GM12878 (cell line): ENCODE results near the gene ATG9B. TPM values are rescaled to one million over a fixed set of nuclear protein-coding genes. Genes with fewer than 3 reads are reported as not detected.

Experiments used
- ATAC-seq: fragments of 200-7000 bp; cut with Tn5 transposase; 3 replicates; pipeline ENCODE4 v1.9.1; 2020; ENCODE audit warnings: mild to moderate bottlenecking, moderate library complexity
- BruUV-seq: library from RNA; stranded (reverse); fragments of 400-500 nt; replicated peaks from 2 replicates; lab custom pipeline; 2021; lab: Mats Ljungman, UMichigan
- CTCF ChIA-PET: fragments of 300-600 bp; sonication (Branson Sonifier 250); formaldehyde crosslinking; extraction: SDS; loops from one replicate; lab custom pipeline; 2021; ENCODE audit warnings: inconsistent platforms; lab: Yijun Ruan, JAX
- POLR2A ChIA-PET: fragments of 350-600 bp; formaldehyde crosslinking; extraction: SDS; loops from one replicate; lab custom pipeline; 2021; ENCODE audit warnings: inconsistent platforms; lab: Charles Lee
- RAD21 ChIA-PET: fragments of 300-600 bp; sonication (Branson Sonifier 250); formaldehyde crosslinking; loops from one replicate; lab custom pipeline; 2023; ENCODE audit warnings: antibody characterized with exemption; ENCODE audit not compliant: unreplicated experiment; lab: Charles Lee
- SMC1A ChIA-PET: fragments of 300-600 bp; sonication (Branson Sonifier 250); formaldehyde crosslinking; loops from one replicate; lab custom pipeline; 2023; ENCODE audit not compliant: unreplicated experiment, uncharacterized antibody; lab: Charles Lee
- DNase-seq: peaks from one replicate; pipeline ENCODE4 v3.0.0-alpha.2; 2011; ENCODE audit warnings: low read depth, low spot score
- FAIRE-seq: peaks from 3 replicates; lab custom pipeline; 2011; peaks lifted over from hg19 to GRCh38; lab: Jason Lieb, UNC
- H2AFZ ChIP-seq: 2 replicates; pipeline ENCODE4 v1.6.0; 2011; ENCODE audit warnings: low read depth, low read length, control low read depth; ENCODE audit not compliant: control insufficient read depth
- H3K27ac ChIP-seq: 2 replicates; pipeline ENCODE4 v1.5.1; 2011; ENCODE audit warnings: control low read depth; ENCODE audit not compliant: control insufficient read depth, insufficient read depth
- H3K27me3 ChIP-seq, 2 experiments: replicated peaks in 1 of 2; 2 replicates each; pipeline versions ENCODE4 v1.6.0 to v1.6.1; 2011; ENCODE audit warnings: low read length in 1 of 2; ENCODE audit not compliant: control insufficient read depth in 2 of 2, insufficient read depth in 2 of 2
- H3K36me3 ChIP-seq, 2 experiments: 2 replicates each; pipeline ENCODE4 v1.5.1; 2011; ENCODE audit warnings: low read length in 1 of 2; ENCODE audit not compliant: control insufficient read depth in 2 of 2, insufficient read depth in 2 of 2
- H3K4me1 ChIP-seq: 2 replicates; pipeline ENCODE4 v1.6.1; 2011; ENCODE audit warnings: mild to moderate bottlenecking, low read length, moderate library complexity, mixed read lengths; ENCODE audit not compliant: control insufficient read depth, insufficient read depth
- H3K4me2 ChIP-seq: 2 replicates; pipeline ENCODE4 v1.6.0; 2011; ENCODE audit warnings: control low read depth; ENCODE audit not compliant: control insufficient read depth, insufficient read depth
- H3K4me3 ChIP-seq: fragments of 200-600 bp; sonication (generic); 2 replicates; pipeline ENCODE4 v1.5.1; 2016
- H3K79me2 ChIP-seq: 2 replicates; pipeline ENCODE4 v1.6.0; 2011; ENCODE audit warnings: low read length; ENCODE audit not compliant: control insufficient read depth, insufficient read depth
- H3K9ac ChIP-seq: 2 replicates; pipeline ENCODE4 v1.8.0; 2011; ENCODE audit warnings: low read length, control low read depth, mixed read lengths; ENCODE audit not compliant: control insufficient read depth, insufficient read depth
- H3K9me3 ChIP-seq: replicated peaks from 3 replicates; pipeline ENCODE4 v1.5.1; 2011; ENCODE audit warnings: mild to moderate bottlenecking, low read length; ENCODE audit not compliant: control insufficient read depth, insufficient read depth
- H4K20me1 ChIP-seq: 2 replicates; pipeline ENCODE4 v1.6.0; 2011; ENCODE audit not compliant: control insufficient read depth, insufficient read depth
- BCL3 ChIP-seq: IDR thresholded peaks from 2 replicates; pipeline ENCODE4 v1.6.1; 2011; ENCODE audit warnings: borderline replicate concordance, low read depth, mild to moderate bottlenecking, moderate library complexity, low read length; ENCODE audit not compliant: insufficient read depth, poor library complexity, severe bottlenecking
- CBX5 ChIP-seq: sonication (generic); IDR thresholded peaks from 2 replicates; pipeline ENCODE4 v1.6.1; 2016; ENCODE audit warnings: low read depth, moderate library complexity, mild to moderate bottlenecking, inconsistent platforms
- CUX1 ChIP-seq: IDR thresholded peaks from 2 replicates; pipeline ENCODE4 v1.6.1; 2012; ENCODE audit warnings: improper control_type of control experiment, low read depth, low read length; ENCODE audit not compliant: insufficient replicate concordance
- NRF1 ChIP-seq: conservative IDR thresholded peaks from 2 replicates; pipeline ENCODE4 v1.6.1; 2011; ENCODE audit warnings: mild to moderate bottlenecking, low read depth, low read length, improper control_type of control experiment
- PML ChIP-seq: IDR thresholded peaks from 2 replicates; pipeline ENCODE4 v1.6.1; 2012; ENCODE audit warnings: low read length, inconsistent platforms
- PRDM15 ChIP-seq: fragments of 450-650 bp; formaldehyde crosslinking; IDR thresholded peaks from 2 replicates; pipeline ENCODE4 v1.4.0; 2020; ENCODE audit warnings: mild to moderate bottlenecking, moderate library complexity
- RUNX3 ChIP-seq: IDR thresholded peaks from 2 replicates; pipeline ENCODE4 v1.6.1; 2012; ENCODE audit warnings: low read length, inconsistent platforms
- TARDBP ChIP-seq: IDR thresholded peaks from 2 replicates; pipeline ENCODE4 v1.6.1; 2016; ENCODE audit warnings: borderline replicate concordance
- ZBTB11 ChIP-seq: fragments of 450-650 bp; formaldehyde crosslinking; IDR thresholded peaks from 2 replicates; pipeline ENCODE4 v1.5.0; 2022; ENCODE audit warnings: mild to moderate bottlenecking, missing genetic modification characterization
- WGBS: methylation state at CpG from one replicate; pipeline ENCODE4 v1.1.6; 2016; ENCODE audit warnings: low lambda C conversion rate; ENCODE audit not compliant: insufficient replicate concordance, insufficient coverage; ENCODE audit errors: missing lambda C conversion rate; 5-methylcytosine and 5-hydroxymethylcytosine counted together
- in situ Hi-C: fragments of 300-500 bp; cut with MboI; formaldehyde crosslinking; loops from 9 replicates; pipeline ENCODE4 v1.14.3; 2018; ENCODE audit warnings: mixed read lengths
- intact Hi-C: fragments of 100-400 bp; cut with micrococcal nuclease; formaldehyde crosslinking; loops from one replicate; pipeline ENCODE4 v1.14.2; 2022; ENCODE audit not compliant: unreplicated experiment
- polyA plus RNA-seq, 11 experiments: library from polyadenylated mRNA; depleted of rRNA in 4 of 11; unstranded in 6 of 11; stranded (reverse) in 5 of 11; fragments of >200 nt; fragmentation: Nextera tagmentation in 4 of 11; fragmentation: Illumina TruSeq in 1 of 11; extraction: Ambion mirVana in 4 of 11; extraction: Trizol in 1 of 11; gene quantifications; 1 replicate in 1 of 11; 2 replicates in 10 of 11; pipeline versions ENCODE4 v1.2.1 to v1.2.3, GENCODE V29; 2011 to 2016; ENCODE audit warnings: inconsistent platforms in 2 of 11, missing spikeins in 2 of 11, low read depth in 1 of 11
- total RNA-seq, 4 experiments: library from RNA; depleted of rRNA in 3 of 4; stranded (reverse); fragments of >200 nt in 3 of 4; fragmentation: Illumina TruSeq in 1 of 4; extraction: Trizol in 1 of 4; gene quantifications; 2 replicates each; pipeline versions ENCODE4 v1.2.1 to v1.2.3, GENCODE V29; 2013 to 2021

Gene ATG9B
- total and polyA plus RNA-seq, 10 of the 15 experiments (the other 5 are each of a cell fraction or from before 2014, with no cell fraction given), result 0.01 to 0.83 (median 0.12) TPM; not detected in 2

GRCh38 chr7:151003572-151003971, 20.7 kb downstream of the ATG9B start (continued):
- TF ChIP-seq ZBTB11 (CRISPR knock-in tag), result no peak
- TF ChIP-seq PML, result no peak
- no peak for TF ChIP-seq NRF1

- ChIA-PET CTCF (no interaction called here), RAD21 (no interaction called here), SMC1A (no interaction called here), POLR2A (no interaction called here)
- Histone ChIP-seq H3K4me1 (no peaks in the 10 kb centered on the region), H3K27ac (no peak overlapping the region), H3K9me3 (no peaks in the 10 kb centered on the region), H3K36me3 (no peaks in the 10 kb centered on the region), H4K20me1 (no peaks in the 10 kb centered on the region), H3K9ac (no peak overlapping the region), H3K4me3 (no peak overlapping the region), H3K79me2 (no peaks in the 10 kb centered on the region), H3K4me2 (no peak overlapping the region), H3K27me3 (no peaks in the 10 kb centered on the region), H2AFZ (no peak overlapping the region)
- DNase-seq (no peak), FAIRE-seq (no peak), ATAC-seq (no peak)
- in situ Hi-C loops (no loop called here), intact Hi-C loops (no loop called here)
- no TSS peak for BruUV-seq
- 77% methylated on average over 16 of the region's 16 CpGs for whole genome bisulfite sequencing
- no peak for TF ChIP-seq CUX1
- TF ChIP-seq BCL3, result no peak
- no peak for TF ChIP-seq TARDBP
- no peak for TF ChIP-seq RUNX3
- TF ChIP-seq PRDM15 (CRISPR knock-in tag), result no peak
- no peak for TF ChIP-seq CBX5
Measured at GRCh38 chr7:151001546-151001945, 22.7 kb downstream of the ATG9B start.
